ENCODE measurements around the gene ZNF783.
A peak's percentile ranks its signal among the peaks of the same experiment; 100 is the strongest.

The ZNF783 gene

DNA sequence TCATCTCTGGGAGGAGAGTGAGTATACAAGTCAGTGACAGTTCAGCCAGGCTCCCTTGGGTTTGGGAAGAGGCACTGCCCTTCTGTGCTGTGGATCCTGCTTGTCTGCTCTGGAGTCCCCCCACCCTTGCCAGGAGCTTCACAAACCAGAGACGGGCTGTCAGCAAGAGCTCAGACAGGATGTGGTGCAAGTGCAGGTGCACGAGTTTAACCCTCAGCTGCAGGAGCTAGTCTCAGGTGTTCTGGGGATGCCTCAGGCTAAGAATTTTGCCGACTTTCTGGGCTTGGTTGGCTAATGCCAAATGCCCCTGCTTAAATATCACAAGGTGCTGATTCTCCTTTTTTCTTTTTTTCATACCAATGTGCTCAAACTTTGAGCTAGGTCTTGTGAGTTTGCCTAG is 22.3 kb downstream of the ZNF783 start:
- peak overlapping the region in 1 of 2 donors; percentile 7 for H3K27ac ChIP-seq
- H3K36me3 ChIP-seq: peaks cover 5 to 50% (median 29%) of the 10 kb centered on the region in 3 donors
- H3K4me1 ChIP-seq: peaks cover 0 to 17% (median 13%) of the 10 kb centered on the region in 4 donors
- no peaks in the 10 kb centered on the region for H3K27me3 ChIP-seq
- DNase-seq: no peak
- intact Hi-C loops (cut with DNase I; ENCODE audit: low total_unique reads): no loop called here
- no peaks in the 10 kb centered on the region for H3K9me3 ChIP-seq
- H3K4me3 ChIP-seq: no peak overlapping the region
- TF ChIP-seq, protein P1, sequence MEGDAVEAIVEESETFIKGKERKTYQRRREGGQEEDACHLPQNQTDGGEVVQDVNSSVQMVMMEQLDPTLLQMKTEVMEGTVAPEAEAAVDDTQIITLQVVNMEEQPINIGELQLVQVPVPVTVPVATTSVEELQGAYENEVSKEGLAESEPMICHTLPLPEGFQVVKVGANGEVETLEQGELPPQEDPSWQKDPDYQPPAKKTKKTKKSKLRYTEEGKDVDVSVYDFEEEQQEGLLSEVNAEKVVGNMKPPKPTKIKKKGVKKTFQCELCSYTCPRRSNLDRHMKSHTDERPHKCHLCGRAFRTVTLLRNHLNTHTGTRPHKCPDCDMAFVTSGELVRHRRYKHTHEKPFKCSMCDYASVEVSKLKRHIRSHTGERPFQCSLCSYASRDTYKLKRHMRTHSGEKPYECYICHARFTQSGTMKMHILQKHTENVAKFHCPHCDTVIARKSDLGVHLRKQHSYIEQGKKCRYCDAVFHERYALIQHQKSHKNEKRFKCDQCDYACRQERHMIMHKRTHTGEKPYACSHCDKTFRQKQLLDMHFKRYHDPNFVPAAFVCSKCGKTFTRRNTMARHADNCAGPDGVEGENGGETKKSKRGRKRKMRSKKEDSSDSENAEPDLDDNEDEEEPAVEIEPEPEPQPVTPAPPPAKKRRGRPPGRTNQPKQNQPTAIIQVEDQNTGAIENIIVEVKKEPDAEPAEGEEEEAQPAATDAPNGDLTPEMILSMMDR (IDR thresholded peaks at IDR 0.05): no peak

GRCh38 chr7:149284850-149285585 is 23.0 kb downstream of the ZNF783 start:
- peaks cover 4 to 53% (median 31%) of the 10 kb centered on the region in 3 donors for H3K36me3 ChIP-seq
- peak; percentile 89 to 96 for DNase-seq
- H3K4me3 ChIP-seq: peak overlapping the region; percentile 51 to 71
- intact Hi-C loops (cut with DNase I; ENCODE audit: low total_unique reads): no loop called here
- no peaks in the 10 kb centered on the region for H3K9me3 ChIP-seq
- no peaks in the 10 kb centered on the region for H3K27me3 ChIP-seq
- H3K27ac ChIP-seq: peak overlapping the region; percentile 43 to 53
- H3K4me1 ChIP-seq: peaks cover 0 to 17% (median 13%) of the 10 kb centered on the region in 4 donors
- TF ChIP-seq, protein P1 (IDR thresholded peaks at IDR 0.05): no peak

DNA sequence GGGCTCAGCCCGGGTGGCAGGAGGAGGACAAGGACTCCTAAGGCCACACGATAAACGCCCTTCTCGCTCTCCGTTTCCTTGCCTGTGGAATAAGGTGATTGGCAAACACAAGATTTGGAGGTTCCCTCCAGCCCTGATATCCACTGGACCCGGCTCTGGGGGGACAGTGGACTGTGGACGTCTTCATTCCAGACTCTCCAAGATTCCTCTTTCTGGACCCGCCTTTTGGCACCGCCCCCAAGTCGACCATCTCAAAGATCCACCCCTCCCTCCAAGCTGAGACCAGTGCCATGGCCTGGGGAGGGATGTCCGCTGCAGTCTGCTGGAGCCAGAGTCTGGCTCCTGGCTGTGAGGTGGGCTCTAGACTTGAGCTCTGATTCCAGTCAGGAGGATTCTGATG is 23.6 kb downstream of the ZNF783 start:
- no peak for DNase-seq
- Histone ChIP-seq H3K36me3 (peaks cover 4 to 50% (median 28%) of the 10 kb centered on the region in 3 donors), H3K9me3 (no peaks in the 10 kb centered on the region), H3K27ac (peak overlapping the region; percentile 43 to 53), H3K4me3 (peak overlapping the region; percentile 51 to 71), H3K27me3 (no peaks in the 10 kb centered on the region), H3K4me1 (peaks cover 0 to 17% (median 13%) of the 10 kb centered on the region in 4 donors)
- TF ChIP-seq, protein P1 (IDR thresholded peaks at IDR 0.05): no peak
- intact Hi-C loops (cut with DNase I; ENCODE audit: low total_unique reads): no loop called here

- DNase-seq: no peak
- Histone ChIP-seq H3K36me3 (peaks cover 5 to 47% (median 16%) of the 10 kb centered on the region in 3 donors), H3K27me3 (no peaks in the 10 kb centered on the region), H3K27ac (no peak overlapping the region), H3K4me1 (peaks cover 0 to 17% (median 13%) of the 10 kb centered on the region in 4 donors), H3K4me3 (no peak overlapping the region), H3K9me3 (no peaks in the 10 kb centered on the region)
- TF ChIP-seq, protein P1 (IDR thresholded peaks at IDR 0.05): no peak
- intact Hi-C loops (cut with DNase I; ENCODE audit: low total_unique reads): no loop called here
Observed at GRCh38 chr7:149286811-149287400, 24.9 kb downstream of the ZNF783 start.

GRCh38 chr7:149287622-149288021 is 25.6 kb downstream of the ZNF783 start:
- Histone ChIP-seq H3K36me3 (peaks cover 8 to 47% (median 14%) of the 10 kb centered on the region in 3 donors), H3K27me3 (no peaks in the 10 kb centered on the region), H3K4me1 (peaks cover 0 to 17% (median 13%) of the 10 kb centered on the region in 4 donors), H3K9me3 (no peaks in the 10 kb centered on the region), H3K27ac (no peak overlapping the region), H3K4me3 (no peak overlapping the region)
- DNase-seq: no peak
- TF ChIP-seq, protein P1 (IDR thresholded peaks at IDR 0.05): no peak
- intact Hi-C loops (cut with DNase I; ENCODE audit: low total_unique reads): no loop called here

Data from tibial artery (tissue), 4 donors.